Suprapubic skin (tissue), 4 donors: ENCODE results near the gene HACD2. TPM values are rescaled to one million over a fixed set of nuclear protein-coding genes. Genes with fewer than 3 reads are reported as not detected.
"Not testable (repeated sequence)": the region's sequence is repeated elsewhere in the genome, so short reads cannot be mapped to it uniquely, and the experiment has no call there.

Experiments used
- DNase-seq, 2 donors: peaks; one replicate each; pipeline ENCODE4 v3.0.0-alpha.2; 2019; ENCODE audit warnings: low spot score in 2 of 2
- H3K27ac ChIP-seq: fragments of 200-600 bp; sonication (generic); one replicate; pipeline ENCODE4 v1.5.1; 2019
- H3K27me3 ChIP-seq: fragments of 200-600 bp; sonication (generic); one replicate; pipeline ENCODE4 v1.5.1; 2019
- H3K36me3 ChIP-seq: fragments of 200-600 bp; sonication (generic); one replicate; pipeline ENCODE4 v1.5.1; 2019
- H3K4me1 ChIP-seq: fragments of 200-600 bp; sonication (generic); one replicate; pipeline ENCODE4 v1.5.1; 2019
- H3K4me3 ChIP-seq: fragments of 200-600 bp; sonication (generic); one replicate; pipeline ENCODE4 v1.5.1; 2019; ENCODE audit warnings: mild to moderate bottlenecking
- H3K9me3 ChIP-seq: fragments of 200-600 bp; sonication (generic); one replicate; pipeline ENCODE4 v1.5.1; 2019
- CTCF ChIP-seq, 2 donors: fragments of 200-600 bp in 1 of 2; fragments of 450-650 bp in 1 of 2; sonication (generic) in 1 of 2; IDR thresholded peaks; one replicate each; pipeline ENCODE4 v1.5.1; 2016 to 2019; ENCODE audit warnings: antibody characterized with exemption in 2 of 2, mild to moderate bottlenecking in 1 of 2, moderate library complexity in 1 of 2
- EP300 ChIP-seq: sonication (generic); formaldehyde crosslinking; IDR thresholded peaks from one replicate; pipeline ENCODE4 v1.6.1; 2017; ENCODE audit warnings: antibody characterized with exemption
- POLR2A ChIP-seq, 2 donors: fragments of 450-650 bp; IDR thresholded peaks; one replicate each; pipeline ENCODE4 v1.6.1; 2017; ENCODE audit warnings: antibody characterized with exemption in 2 of 2, mild to moderate bottlenecking in 2 of 2, moderate library complexity in 2 of 2
- POLR2AphosphoS5 ChIP-seq, 3 donors: sonication (generic); formaldehyde crosslinking; IDR thresholded peaks; one replicate each; pipeline ENCODE4 v1.6.1; 2017; ENCODE audit warnings: antibody characterized with exemption in 3 of 3
- WGBS: methylation state at CpG from one replicate; pipeline ENCODE4 v1.1.5; 2018; 5-methylcytosine and 5-hydroxymethylcytosine counted together
- total RNA-seq, 4 donors: library from RNA; depleted of rRNA; stranded (reverse); fragments of >200 nt; gene quantifications; one replicate each; pipeline ENCODE4 v1.1.0, GENCODE V29; 2016

HACD2 gene
- total RNA-seq, 4 donors from 2014 or later = 38.5 to 76.3 (median 52.6) TPM

DNA sequence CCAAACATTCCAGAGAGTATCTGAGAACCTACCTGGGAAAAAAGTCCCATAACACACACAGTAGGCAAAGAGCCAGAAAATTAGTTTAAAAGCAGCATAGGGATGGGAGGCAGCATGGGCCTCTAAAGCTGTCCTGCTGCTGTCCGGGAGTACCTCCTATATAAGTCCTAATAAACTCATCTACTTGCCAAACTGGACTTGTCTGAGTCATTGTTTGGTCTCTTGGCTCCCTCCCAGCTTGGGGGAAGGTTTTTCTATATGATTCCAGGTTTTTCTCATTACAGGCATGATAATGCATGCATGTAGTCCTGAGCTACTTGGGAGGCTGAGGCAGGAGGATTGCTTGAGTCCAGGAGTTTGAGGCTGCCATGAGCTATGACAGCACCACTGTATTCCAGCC lies 17.5 kb upstream of the HACD2 start:
- DNase-seq = no peak
- Histone ChIP-seq H3K9me3 (no peaks in the 10 kb centered on the region), H3K27ac (no peak overlapping the region), H3K36me3 (no peaks in the 10 kb centered on the region), H3K4me3 (no peak overlapping the region), H3K4me1 (peaks cover 13% of the 10 kb centered on the region), H3K27me3 (no peaks in the 10 kb centered on the region)
- no peak for TF ChIP-seq POLR2A (IDR thresholded peaks at IDR 0.05)
- TF ChIP-seq POLR2AphosphoS5 (IDR thresholded peaks at IDR 0.05) = no peak
- no peak for TF ChIP-seq EP300
- TF ChIP-seq CTCF (IDR thresholded peaks at IDR 0.05) = no peak
- 35% methylated on average over 1 of the region's 1 CpG for WGBS

DNA sequence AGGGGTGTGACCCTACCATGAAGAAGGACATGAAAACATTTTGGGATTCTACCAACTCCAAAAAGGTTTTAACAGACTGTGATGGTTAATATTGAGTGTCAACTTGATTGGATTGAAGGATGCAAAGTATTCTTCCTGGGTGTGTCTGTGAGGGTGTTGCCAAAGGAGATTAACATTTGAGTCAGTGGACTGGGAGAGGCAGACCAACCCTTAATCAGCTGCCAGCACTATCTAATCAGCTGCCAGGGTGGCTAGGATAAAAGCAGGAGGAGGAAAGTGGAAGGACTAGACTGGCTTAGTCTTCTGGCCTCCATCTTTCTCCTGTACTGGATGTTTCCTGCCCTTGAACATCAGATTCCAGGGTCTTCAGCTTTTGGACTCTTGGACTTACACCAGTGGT lies 16.0 kb upstream of the HACD2 start:
- not testable (repeated sequence) for H3K36me3 ChIP-seq, H3K4me3 ChIP-seq

DNA sequence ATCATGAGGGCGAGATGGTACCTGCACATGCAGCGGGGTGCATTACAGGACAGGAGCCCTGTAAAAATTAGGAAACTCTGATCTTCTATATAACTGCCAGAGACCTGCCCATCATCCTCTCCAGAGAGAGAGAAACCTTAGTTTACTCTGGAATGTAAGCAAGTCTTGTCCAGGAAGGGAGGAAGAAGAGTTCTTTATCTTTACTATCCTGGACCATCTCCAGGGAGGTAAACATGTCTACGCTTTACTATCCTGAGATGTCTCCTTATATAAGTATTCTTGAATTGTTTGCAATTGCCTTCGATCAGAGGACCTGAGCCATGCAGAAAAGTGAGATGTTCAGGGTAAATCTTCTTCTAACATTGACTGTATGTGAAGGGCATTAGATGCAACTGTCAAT lies 12.7 kb upstream of the HACD2 start:
- DNase-seq = no peak
- 63% methylated on average over 4 of the region's 4 CpGs for WGBS
- H3K27me3 ChIP-seq = no peaks in the 10 kb centered on the region

More for the DNA sequence above, 16.0 kb upstream of the HACD2 start:
- peaks cover 13% of the 10 kb centered on the region for H3K4me1 ChIP-seq
- H3K9me3 ChIP-seq, H3K27ac ChIP-seq, H3K27me3 ChIP-seq, DNase-seq: not testable (repeated sequence)

DNA sequence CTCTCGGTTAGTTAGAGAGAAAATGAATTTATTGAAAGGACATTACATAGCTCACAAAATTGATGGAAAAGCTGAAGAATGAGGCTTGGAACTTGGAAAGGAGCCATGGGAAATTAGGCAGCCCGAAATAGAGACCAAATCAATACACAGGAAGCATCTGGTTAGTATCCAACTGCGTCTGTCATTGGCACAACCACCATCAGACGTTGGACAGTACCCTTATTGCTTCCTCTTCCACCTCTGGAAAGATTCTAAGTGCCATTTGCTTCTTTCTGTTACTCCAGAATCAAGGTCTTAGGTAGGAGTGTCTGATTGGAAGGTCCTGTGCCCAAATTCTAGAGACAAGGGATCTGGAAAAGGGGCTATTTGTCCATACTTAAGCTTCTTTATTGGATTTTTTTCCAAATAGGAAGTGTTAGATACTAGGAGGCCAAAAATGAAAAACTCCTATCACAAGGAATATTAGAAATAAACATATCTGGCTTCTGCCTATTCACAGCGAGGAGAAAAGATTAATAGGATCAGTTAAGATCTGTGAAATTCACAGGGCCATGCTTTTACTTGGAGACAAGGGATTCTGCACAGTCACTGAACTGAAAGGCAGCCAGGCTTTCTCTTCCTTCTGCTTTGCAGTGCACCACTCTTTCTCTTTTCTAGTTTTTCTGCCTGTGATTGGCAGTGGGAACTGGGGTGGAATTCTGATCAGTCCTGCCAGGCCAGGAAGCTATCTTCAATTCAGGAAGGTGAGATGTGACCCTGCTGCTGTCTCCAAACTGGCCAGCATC lies 10.7 kb upstream of the HACD2 start:
- H3K4me3 ChIP-seq = no peak overlapping the region
- H3K36me3 ChIP-seq = no peaks in the 10 kb centered on the region
- DNase-seq = no peak
- H3K4me1 ChIP-seq = no peaks in the 10 kb centered on the region
- 59% methylated on average over 5 of the region's 5 CpGs for WGBS
- TF ChIP-seq EP300 (no peak), POLR2A (IDR thresholded peaks at IDR 0.05) (no peak), CTCF (IDR thresholded peaks at IDR 0.05) (no peak), POLR2AphosphoS5 (IDR thresholded peaks at IDR 0.05) (no peak)
- H3K27me3 ChIP-seq = no peaks in the 10 kb centered on the region
- H3K9me3 ChIP-seq = peaks cover 2% of the 10 kb centered on the region
- H3K27ac ChIP-seq = no peak overlapping the region

More for the DNA sequence above, 12.7 kb upstream of the HACD2 start:
- TF ChIP-seq POLR2AphosphoS5 (IDR thresholded peaks at IDR 0.05) (no peak), CTCF (IDR thresholded peaks at IDR 0.05) (no peak), EP300 (no peak), POLR2A (IDR thresholded peaks at IDR 0.05) (no peak)
- Histone ChIP-seq H3K4me1 (peaks cover 13% of the 10 kb centered on the region), H3K36me3 (no peaks in the 10 kb centered on the region), H3K9me3 (no peaks in the 10 kb centered on the region), H3K27ac (no peak overlapping the region), H3K4me3 (no peak overlapping the region)

DNA sequence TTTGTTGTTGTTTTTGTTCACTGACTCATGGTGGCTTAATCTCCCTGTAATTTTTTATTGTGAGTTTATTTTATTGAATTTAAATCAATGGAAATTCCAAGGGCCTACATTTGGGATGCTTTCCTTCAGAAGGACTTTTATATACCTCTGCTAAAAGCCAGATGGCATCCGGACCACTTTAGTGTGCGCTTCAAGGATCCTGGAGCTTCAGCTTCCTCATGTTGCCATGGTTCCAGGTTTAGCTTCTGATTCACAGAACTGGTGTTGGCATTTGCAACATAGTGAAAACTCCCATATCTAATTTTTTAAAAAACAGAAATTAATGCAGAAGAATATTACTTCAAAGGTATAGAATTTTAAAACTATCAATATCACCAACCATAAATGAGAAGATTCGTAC lies 8.5 kb upstream of the HACD2 start:
- Histone ChIP-seq H3K9me3 (peaks cover 3% of the 10 kb centered on the region), H3K27me3 (no peaks in the 10 kb centered on the region), H3K27ac (no peak overlapping the region), H3K4me3 (no peak overlapping the region), H3K4me1 (peaks cover under 1% of the 10 kb centered on the region), H3K36me3 (no peaks in the 10 kb centered on the region)
- 94% methylated on average over 3 of the region's 3 CpGs for WGBS
- no peak for DNase-seq
- TF ChIP-seq POLR2AphosphoS5 (IDR thresholded peaks at IDR 0.05) (no peak), EP300 (no peak), POLR2A (IDR thresholded peaks at IDR 0.05) (no peak), CTCF (IDR thresholded peaks at IDR 0.05) (no peak)
